ENCODE results near the gene SERPINA4.
"Not testable (repeated sequence)": the region's sequence is repeated elsewhere in the genome, so short reads cannot be mapped to it uniquely, and the experiment has no call there.

GRCh38 chr14:94608966-94609365, 47.7 kb downstream of the SERPINA4 start:
- TF ChIP-seq CTCF (IDR thresholded peaks at IDR 0.05 in 2 of 3, conservative IDR thresholded peaks at IDR 0.05 in 1 of 3; ENCODE audit: borderline replicate concordance in 1 of 3, insufficient read depth in 1 of 3, low read depth in 2 of 3, low read length in 2 of 3); REST (IDR thresholded peaks at IDR 0.05; ENCODE audit: low read depth); EZH2 (IDR thresholded peaks at IDR 0.05); EZH2phosphoT487 (IDR thresholded peaks at IDR 0.05; ENCODE audit: borderline replicate concordance); POLR2AphosphoS5 (IDR thresholded peaks at IDR 0.05; ENCODE audit: low read depth, low read length); SRF (IDR thresholded peaks at IDR 0.05; ENCODE audit: low read depth); TCF7L2 (IDR thresholded peaks at IDR 0.05; ENCODE audit: borderline replicate concordance, extremely low read depth, insufficient read depth, insufficient read length); POLR2A (IDR thresholded peaks at IDR 0.05; ENCODE audit: borderline replicate concordance, extremely low read depth, insufficient read depth, insufficient read length); CEBPB (IDR thresholded peaks at IDR 0.05; ENCODE audit: low read depth): not testable (repeated sequence)

Data from HCT116 (cell line).